WTC11 (cell line): ENCODE measurements around the gene FITM2. TPM values are rescaled to one million over a fixed set of nuclear protein-coding genes. Genes with fewer than 3 reads are reported as not detected.

Source experiments
- ATAC-seq: fragments of 200-7000 bp; cut with Tn5 transposase; 2 replicates; pipeline ENCODE4 v1.10.0; 2021; ENCODE audit warnings: mild to moderate bottlenecking, moderate library complexity
- CTCF ChIA-PET: fragments of 300-600 bp; sonication (Branson Sonifier 250); formaldehyde crosslinking; loops from one replicate; lab custom pipeline; 2021; ENCODE audit warnings: antibody characterized with exemption; lab: Charles Lee
- POLR2A ChIA-PET: fragments of 350-600 bp; sonication (Branson Sonifier 250); formaldehyde crosslinking; loops from one replicate; lab custom pipeline; 2021; ENCODE audit warnings: antibody characterized with exemption; lab: Charles Lee
- DNase-seq: peaks from one replicate; pipeline ENCODE4 v3.0.0; 2021; ENCODE audit warnings: low spot score
- H3K27ac Mint-ChIP-seq: 2 replicates; pipeline ENCODE4 v1.8.0; 2021; ENCODE audit warnings: mixed read lengths
- H3K27me3 Mint-ChIP-seq: 2 replicates; pipeline ENCODE4 v1.8.0; 2021; ENCODE audit warnings: low read depth, mild to moderate bottlenecking, moderate library complexity, mixed read lengths
- H3K36me3 Mint-ChIP-seq: 2 replicates; pipeline ENCODE4 v1.8.0; 2021; ENCODE audit warnings: mixed read lengths
- H3K4me1 Mint-ChIP-seq: 2 replicates; pipeline ENCODE4 v1.8.0; 2022; ENCODE audit warnings: mixed read lengths
- H3K4me3 Mint-ChIP-seq: 2 replicates; pipeline ENCODE4 v1.8.0; 2021; ENCODE audit warnings: mild to moderate bottlenecking, moderate library complexity, mixed read lengths
- H3K9me3 Mint-ChIP-seq: 2 replicates; pipeline ENCODE4 v1.8.0; 2021; ENCODE audit warnings: mixed read lengths
- GRHL2 ChIP-seq: fragments of 250-450 bp; sonication (Bioruptor Pico); IDR thresholded peaks from 2 replicates; pipeline ENCODE4 v1.8.0; 2022; ENCODE audit warnings: mild to moderate bottlenecking, moderate library complexity; ENCODE audit not compliant: insufficient replicate concordance, severe bottlenecking
- GTF2I ChIP-seq: fragments of 250-450 bp; sonication (Bioruptor Pico); conservative IDR thresholded peaks from 2 replicates; pipeline ENCODE4 v1.4.0; 2021; ENCODE audit warnings: mild to moderate bottlenecking
- MXD4 ChIP-seq: fragments of 250-450 bp; sonication (Bioruptor Pico); IDR thresholded peaks from 2 replicates; pipeline ENCODE4 v1.8.0; 2021; ENCODE audit warnings: mild to moderate bottlenecking, moderate library complexity, borderline replicate concordance
- NR2C2 ChIP-seq: sonication (generic); formaldehyde crosslinking; IDR thresholded peaks from 2 replicates; pipeline ENCODE4 v1.8.0; 2022; ENCODE audit warnings: mild to moderate bottlenecking, missing genetic modification reagents
- RELA ChIP-seq: sonication (generic); formaldehyde crosslinking; IDR thresholded peaks from 2 replicates; pipeline ENCODE4 v1.8.1; 2022; ENCODE audit warnings: missing genetic modification reagents, mild to moderate bottlenecking, borderline replicate concordance
- RORB ChIP-seq: fragments of 250-450 bp; sonication (Bioruptor Pico); IDR thresholded peaks from 2 replicates; pipeline ENCODE4 v1.9.0; 2021; ENCODE audit warnings: mild to moderate bottlenecking
- ZNF121 ChIP-seq: sonication (generic); formaldehyde crosslinking; IDR thresholded peaks from 2 replicates; pipeline ENCODE4 v1.8.0; 2023; ENCODE audit warnings: missing genetic modification reagents
- ZNF423 ChIP-seq: fragments of 250-450 bp; sonication (Bioruptor Pico); IDR thresholded peaks from 2 replicates; pipeline ENCODE4 v2.1.2; 2022; ENCODE audit warnings: mild to moderate bottlenecking, moderate library complexity
- total RNA-seq: library from RNA; stranded (reverse); gene quantifications from 3 replicates; pipeline ENCODE4 v1.2.3, GENCODE V29; 2021
- TF ChIP-seq, protein P1 (sequence below): fragments of 250-450 bp; sonication (Bioruptor Pico); IDR thresholded peaks from 2 replicates; pipeline ENCODE4 v2.1.2; 2022; ENCODE audit warnings: mild to moderate bottlenecking, moderate library complexity
- TF ChIP-seq, protein P2 (sequence below): sonication (generic); formaldehyde crosslinking; IDR thresholded peaks from 2 replicates; pipeline ENCODE4 v1.8.1; 2023; ENCODE audit warnings: mild to moderate bottlenecking, missing genetic modification reagents, moderate library complexity
- TF ChIP-seq, protein P3 (sequence below): sonication (generic); formaldehyde crosslinking; IDR thresholded peaks from 2 replicates; pipeline ENCODE4 v1.8.1; 2023; ENCODE audit warnings: mild to moderate bottlenecking, missing genetic modification reagents
- TF ChIP-seq, protein P4 (sequence below): fragments of 250-450 bp; sonication (Bioruptor Pico); IDR thresholded peaks from 2 replicates; pipeline ENCODE4 v1.9.0; 2021; ENCODE audit warnings: mild to moderate bottlenecking, borderline replicate concordance
- TF ChIP-seq, protein P5 (sequence below): sonication (generic); formaldehyde crosslinking; IDR thresholded peaks from 2 replicates; pipeline ENCODE4 v1.8.1; 2023; ENCODE audit warnings: mild to moderate bottlenecking, missing genetic modification reagents
- TF ChIP-seq, protein P6 (sequence below): sonication (generic); formaldehyde crosslinking; IDR thresholded peaks from 2 replicates; pipeline ENCODE4 v1.8.0; 2023; ENCODE audit warnings: mild to moderate bottlenecking, missing genetic modification reagents
- TF ChIP-seq, protein P7 (sequence below): sonication (generic); formaldehyde crosslinking; IDR thresholded peaks from 2 replicates; pipeline ENCODE4 v1.8.0; 2023; ENCODE audit warnings: missing genetic modification reagents, mild to moderate bottlenecking, borderline replicate concordance

Gene FITM2
- total RNA-seq, 1 experiment from 2014 or later = 2.0 TPM

DNA sequence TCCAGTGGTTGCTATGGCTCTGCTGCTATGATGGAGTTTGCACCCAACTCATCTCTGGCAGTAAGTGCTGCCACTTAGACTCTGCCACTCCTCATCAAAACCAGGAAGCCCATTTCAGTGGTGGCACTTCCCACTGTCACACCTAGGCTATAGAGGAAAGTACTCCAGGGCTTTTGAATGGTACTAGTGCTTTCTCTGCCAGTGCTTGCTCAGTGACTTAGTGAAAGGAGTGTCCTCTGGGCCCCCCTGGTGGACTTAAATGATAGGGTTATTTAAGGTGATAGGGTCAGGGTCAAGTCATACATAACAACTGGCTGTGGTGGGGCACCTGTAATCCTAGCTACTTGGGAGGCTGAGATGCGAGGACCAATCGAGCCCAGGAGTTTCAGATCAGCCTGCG is 22.8 kb downstream of the FITM2 start:
- H3K27me3 Mint-ChIP-seq = peaks cover 7% of the 10 kb centered on the region
- H3K4me3 Mint-ChIP-seq = no peak overlapping the region
- peaks cover 17% of the 10 kb centered on the region for H3K9me3 Mint-ChIP-seq
- CTCF ChIA-PET = interaction anchor here (0.7 to 1.0 kb wide), 2 partner anchors 16 to 71 kb away, joined by 3 to 4 read pairs; no protein-coding TSS in a partner anchor
- POLR2A ChIA-PET = no interaction called here
- H3K4me1 Mint-ChIP-seq = no peaks in the 10 kb centered on the region
- H3K27ac Mint-ChIP-seq = no peak overlapping the region
- no peak for DNase-seq
- ATAC-seq = no peak
- TF ChIP-seq, protein P1, sequence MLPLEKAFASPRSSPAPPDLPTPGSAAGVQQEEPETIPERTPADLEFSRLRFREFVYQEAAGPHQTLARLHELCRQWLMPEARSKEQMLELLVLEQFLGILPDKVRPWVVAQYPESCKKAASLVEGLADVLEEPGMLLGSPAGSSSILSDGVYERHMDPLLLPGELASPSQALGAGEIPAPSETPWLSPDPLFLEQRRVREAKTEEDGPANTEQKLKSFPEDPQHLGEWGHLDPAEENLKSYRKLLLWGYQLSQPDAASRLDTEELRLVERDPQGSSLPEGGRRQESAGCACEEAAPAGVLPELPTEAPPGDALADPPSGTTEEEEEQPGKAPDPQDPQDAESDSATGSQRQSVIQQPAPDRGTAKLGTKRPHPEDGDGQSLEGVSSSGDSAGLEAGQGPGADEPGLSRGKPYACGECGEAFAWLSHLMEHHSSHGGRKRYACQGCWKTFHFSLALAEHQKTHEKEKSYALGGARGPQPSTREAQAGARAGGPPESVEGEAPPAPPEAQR (CRISPR knock-in tag) = no peak
- TF ChIP-seq, protein P2, sequence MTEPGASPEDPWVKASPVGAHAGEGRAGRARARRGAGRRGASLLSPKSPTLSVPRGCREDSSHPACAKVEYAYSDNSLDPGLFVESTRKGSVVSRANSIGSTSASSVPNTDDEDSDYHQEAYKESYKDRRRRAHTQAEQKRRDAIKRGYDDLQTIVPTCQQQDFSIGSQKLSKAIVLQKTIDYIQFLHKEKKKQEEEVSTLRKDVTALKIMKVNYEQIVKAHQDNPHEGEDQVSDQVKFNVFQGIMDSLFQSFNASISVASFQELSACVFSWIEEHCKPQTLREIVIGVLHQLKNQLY (CRISPR knock-in tag) = no peak
- TF ChIP-seq GTF2I = no peak
- TF ChIP-seq RELA (CRISPR knock-in tag) = no peak
- no peak for TF ChIP-seq RORB (CRISPR knock-in tag)
- no peak for TF ChIP-seq ZNF121 (CRISPR knock-in tag)
- TF ChIP-seq NR2C2 (CRISPR knock-in tag) = no peak
- no peak for TF ChIP-seq GRHL2 (CRISPR knock-in tag)
- TF ChIP-seq, all 79 proteins: peak for 0
- H3K36me3 Mint-ChIP-seq = peaks cover 3% of the 10 kb centered on the region

DNA sequence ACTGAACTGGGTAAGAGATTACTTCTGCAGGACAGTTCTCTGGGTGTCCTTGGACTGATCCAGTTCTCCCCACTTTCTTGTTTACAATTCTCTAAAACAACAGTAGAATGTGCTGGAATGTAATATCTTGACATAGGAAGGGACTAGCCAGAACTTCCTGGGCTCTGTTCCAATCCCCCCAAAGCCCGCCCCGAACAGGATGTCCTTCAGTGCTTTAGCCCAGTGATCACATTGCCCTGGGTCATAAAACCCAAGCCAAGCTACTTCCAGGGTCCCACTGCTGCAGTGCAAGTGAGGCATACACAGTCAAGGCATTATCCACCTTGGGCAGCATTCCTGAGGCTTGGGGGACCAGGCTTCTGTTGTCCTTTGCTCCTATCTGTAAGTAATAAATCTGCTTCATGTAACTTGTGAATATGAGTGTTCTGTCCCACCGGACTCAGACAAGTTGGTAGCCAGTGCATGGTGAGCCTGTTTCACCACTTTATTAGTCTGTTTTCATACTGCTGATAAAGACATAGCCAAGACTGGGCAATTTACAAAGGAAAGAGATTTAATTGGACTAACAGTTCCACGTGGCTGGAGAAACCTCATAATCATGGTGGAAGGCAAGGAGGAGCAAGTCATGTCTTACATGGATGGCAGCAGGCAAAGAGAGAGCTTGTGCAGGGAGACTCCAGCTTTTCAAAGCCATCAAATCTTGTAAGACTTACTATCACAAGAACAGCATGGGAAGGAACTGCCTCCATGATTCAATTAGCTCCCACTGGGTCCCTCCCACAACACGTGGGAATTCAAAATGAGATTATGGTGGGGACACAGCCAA is 23.5 kb downstream of the FITM2 start:
- Mint-ChIP-seq H3K4me3 (no peak overlapping the region), H3K27me3 (peaks cover 7% of the 10 kb centered on the region), H3K4me1 (no peaks in the 10 kb centered on the region), H3K36me3 (peaks cover 3% of the 10 kb centered on the region), H3K9me3 (peaks cover 17% of the 10 kb centered on the region), H3K27ac (no peak overlapping the region)
- CTCF ChIA-PET = interaction anchor here (0.7 kb wide), 1 partner anchor 70 kb away, joined by 4 read pairs; no protein-coding TSS in a partner anchor
- DNase-seq (no peak), ATAC-seq (no peak)
- POLR2A ChIA-PET = no interaction called here
- TF ChIP-seq, protein P3, sequence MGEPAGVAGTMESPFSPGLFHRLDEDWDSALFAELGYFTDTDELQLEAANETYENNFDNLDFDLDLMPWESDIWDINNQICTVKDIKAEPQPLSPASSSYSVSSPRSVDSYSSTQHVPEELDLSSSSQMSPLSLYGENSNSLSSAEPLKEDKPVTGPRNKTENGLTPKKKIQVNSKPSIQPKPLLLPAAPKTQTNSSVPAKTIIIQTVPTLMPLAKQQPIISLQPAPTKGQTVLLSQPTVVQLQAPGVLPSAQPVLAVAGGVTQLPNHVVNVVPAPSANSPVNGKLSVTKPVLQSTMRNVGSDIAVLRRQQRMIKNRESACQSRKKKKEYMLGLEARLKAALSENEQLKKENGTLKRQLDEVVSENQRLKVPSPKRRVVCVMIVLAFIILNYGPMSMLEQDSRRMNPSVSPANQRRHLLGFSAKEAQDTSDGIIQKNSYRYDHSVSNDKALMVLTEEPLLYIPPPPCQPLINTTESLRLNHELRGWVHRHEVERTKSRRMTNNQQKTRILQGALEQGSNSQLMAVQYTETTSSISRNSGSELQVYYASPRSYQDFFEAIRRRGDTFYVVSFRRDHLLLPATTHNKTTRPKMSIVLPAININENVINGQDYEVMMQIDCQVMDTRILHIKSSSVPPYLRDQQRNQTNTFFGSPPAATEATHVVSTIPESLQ (CRISPR knock-in tag) = no peak
- TF ChIP-seq MXD4 (no peak), ZNF423 (CRISPR knock-in tag) (no peak)
- TF ChIP-seq, protein P4, sequence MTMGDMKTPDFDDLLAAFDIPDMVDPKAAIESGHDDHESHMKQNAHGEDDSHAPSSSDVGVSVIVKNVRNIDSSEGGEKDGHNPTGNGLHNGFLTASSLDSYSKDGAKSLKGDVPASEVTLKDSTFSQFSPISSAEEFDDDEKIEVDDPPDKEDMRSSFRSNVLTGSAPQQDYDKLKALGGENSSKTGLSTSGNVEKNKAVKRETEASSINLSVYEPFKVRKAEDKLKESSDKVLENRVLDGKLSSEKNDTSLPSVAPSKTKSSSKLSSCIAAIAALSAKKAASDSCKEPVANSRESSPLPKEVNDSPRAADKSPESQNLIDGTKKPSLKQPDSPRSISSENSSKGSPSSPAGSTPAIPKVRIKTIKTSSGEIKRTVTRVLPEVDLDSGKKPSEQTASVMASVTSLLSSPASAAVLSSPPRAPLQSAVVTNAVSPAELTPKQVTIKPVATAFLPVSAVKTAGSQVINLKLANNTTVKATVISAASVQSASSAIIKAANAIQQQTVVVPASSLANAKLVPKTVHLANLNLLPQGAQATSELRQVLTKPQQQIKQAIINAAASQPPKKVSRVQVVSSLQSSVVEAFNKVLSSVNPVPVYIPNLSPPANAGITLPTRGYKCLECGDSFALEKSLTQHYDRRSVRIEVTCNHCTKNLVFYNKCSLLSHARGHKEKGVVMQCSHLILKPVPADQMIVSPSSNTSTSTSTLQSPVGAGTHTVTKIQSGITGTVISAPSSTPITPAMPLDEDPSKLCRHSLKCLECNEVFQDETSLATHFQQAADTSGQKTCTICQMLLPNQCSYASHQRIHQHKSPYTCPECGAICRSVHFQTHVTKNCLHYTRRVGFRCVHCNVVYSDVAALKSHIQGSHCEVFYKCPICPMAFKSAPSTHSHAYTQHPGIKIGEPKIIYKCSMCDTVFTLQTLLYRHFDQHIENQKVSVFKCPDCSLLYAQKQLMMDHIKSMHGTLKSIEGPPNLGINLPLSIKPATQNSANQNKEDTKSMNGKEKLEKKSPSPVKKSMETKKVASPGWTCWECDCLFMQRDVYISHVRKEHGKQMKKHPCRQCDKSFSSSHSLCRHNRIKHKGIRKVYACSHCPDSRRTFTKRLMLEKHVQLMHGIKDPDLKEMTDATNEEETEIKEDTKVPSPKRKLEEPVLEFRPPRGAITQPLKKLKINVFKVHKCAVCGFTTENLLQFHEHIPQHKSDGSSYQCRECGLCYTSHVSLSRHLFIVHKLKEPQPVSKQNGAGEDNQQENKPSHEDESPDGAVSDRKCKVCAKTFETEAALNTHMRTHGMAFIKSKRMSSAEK (CRISPR knock-in tag) = no peak
- TF ChIP-seq, protein P5, sequence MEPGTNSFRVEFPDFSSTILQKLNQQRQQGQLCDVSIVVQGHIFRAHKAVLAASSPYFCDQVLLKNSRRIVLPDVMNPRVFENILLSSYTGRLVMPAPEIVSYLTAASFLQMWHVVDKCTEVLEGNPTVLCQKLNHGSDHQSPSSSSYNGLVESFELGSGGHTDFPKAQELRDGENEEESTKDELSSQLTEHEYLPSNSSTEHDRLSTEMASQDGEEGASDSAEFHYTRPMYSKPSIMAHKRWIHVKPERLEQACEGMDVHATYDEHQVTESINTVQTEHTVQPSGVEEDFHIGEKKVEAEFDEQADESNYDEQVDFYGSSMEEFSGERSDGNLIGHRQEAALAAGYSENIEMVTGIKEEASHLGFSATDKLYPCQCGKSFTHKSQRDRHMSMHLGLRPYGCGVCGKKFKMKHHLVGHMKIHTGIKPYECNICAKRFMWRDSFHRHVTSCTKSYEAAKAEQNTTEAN (CRISPR knock-in tag) = no peak
- TF ChIP-seq, protein P6, sequence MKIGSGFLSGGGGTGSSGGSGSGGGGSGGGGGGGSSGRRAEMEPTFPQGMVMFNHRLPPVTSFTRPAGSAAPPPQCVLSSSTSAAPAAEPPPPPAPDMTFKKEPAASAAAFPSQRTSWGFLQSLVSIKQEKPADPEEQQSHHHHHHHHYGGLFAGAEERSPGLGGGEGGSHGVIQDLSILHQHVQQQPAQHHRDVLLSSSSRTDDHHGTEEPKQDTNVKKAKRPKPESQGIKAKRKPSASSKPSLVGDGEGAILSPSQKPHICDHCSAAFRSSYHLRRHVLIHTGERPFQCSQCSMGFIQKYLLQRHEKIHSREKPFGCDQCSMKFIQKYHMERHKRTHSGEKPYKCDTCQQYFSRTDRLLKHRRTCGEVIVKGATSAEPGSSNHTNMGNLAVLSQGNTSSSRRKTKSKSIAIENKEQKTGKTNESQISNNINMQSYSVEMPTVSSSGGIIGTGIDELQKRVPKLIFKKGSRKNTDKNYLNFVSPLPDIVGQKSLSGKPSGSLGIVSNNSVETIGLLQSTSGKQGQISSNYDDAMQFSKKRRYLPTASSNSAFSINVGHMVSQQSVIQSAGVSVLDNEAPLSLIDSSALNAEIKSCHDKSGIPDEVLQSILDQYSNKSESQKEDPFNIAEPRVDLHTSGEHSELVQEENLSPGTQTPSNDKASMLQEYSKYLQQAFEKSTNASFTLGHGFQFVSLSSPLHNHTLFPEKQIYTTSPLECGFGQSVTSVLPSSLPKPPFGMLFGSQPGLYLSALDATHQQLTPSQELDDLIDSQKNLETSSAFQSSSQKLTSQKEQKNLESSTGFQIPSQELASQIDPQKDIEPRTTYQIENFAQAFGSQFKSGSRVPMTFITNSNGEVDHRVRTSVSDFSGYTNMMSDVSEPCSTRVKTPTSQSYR (CRISPR knock-in tag) = no peak
- TF ChIP-seq, protein P7, sequence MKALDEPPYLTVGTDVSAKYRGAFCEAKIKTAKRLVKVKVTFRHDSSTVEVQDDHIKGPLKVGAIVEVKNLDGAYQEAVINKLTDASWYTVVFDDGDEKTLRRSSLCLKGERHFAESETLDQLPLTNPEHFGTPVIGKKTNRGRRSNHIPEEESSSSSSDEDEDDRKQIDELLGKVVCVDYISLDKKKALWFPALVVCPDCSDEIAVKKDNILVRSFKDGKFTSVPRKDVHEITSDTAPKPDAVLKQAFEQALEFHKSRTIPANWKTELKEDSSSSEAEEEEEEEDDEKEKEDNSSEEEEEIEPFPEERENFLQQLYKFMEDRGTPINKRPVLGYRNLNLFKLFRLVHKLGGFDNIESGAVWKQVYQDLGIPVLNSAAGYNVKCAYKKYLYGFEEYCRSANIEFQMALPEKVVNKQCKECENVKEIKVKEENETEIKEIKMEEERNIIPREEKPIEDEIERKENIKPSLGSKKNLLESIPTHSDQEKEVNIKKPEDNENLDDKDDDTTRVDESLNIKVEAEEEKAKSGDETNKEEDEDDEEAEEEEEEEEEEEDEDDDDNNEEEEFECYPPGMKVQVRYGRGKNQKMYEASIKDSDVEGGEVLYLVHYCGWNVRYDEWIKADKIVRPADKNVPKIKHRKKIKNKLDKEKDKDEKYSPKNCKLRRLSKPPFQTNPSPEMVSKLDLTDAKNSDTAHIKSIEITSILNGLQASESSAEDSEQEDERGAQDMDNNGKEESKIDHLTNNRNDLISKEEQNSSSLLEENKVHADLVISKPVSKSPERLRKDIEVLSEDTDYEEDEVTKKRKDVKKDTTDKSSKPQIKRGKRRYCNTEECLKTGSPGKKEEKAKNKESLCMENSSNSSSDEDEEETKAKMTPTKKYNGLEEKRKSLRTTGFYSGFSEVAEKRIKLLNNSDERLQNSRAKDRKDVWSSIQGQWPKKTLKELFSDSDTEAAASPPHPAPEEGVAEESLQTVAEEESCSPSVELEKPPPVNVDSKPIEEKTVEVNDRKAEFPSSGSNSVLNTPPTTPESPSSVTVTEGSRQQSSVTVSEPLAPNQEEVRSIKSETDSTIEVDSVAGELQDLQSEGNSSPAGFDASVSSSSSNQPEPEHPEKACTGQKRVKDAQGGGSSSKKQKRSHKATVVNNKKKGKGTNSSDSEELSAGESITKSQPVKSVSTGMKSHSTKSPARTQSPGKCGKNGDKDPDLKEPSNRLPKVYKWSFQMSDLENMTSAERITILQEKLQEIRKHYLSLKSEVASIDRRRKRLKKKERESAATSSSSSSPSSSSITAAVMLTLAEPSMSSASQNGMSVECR (CRISPR knock-in tag) = no peak
